Activated CD8-positive, alpha-beta memory T cell treated with anti-CD3 and anti-CD28 coated beads, Interleukin-2, amount 50 U/mL, for 4 hours (primary cell): ENCODE data around the gene LRRC37B.
"Not testable (repeated sequence)": the region's sequence is repeated elsewhere in the genome, so short reads cannot be mapped to it uniquely, and the experiment has no call there.

Experiments used
- DNase-seq: peaks from one replicate; pipeline ENCODE4 v3.0.0-alpha.2; 2020

Gene LRRC37B

DNA sequence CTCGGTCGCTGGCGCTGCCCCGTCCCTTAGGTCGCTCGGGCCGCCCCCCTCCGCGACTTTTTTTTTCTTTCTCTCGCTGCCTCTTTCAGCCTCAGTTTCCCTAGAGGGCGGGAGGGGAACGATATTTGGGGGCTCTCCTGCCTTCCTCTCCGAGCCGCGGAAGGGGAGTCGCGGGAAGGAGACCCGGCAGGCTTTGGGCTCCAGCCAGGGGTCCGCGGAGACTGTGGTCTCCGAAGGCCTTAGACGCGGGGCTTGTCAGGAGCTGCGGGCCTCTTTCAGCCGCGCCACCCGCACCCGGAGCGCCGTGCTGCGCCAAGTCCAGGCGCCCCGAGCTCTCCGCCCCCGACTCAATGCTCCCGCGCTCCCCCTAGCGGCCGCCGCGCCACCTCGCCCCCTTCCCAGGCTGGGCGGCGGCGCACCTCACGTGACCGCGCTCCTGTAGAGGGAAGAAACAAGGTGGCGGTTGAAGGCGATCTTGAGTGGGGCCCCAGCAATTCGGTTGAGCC, at the start of gene LRRC37B:
Gene LRRC37B (plus strand): TSS at position 427 of the 506 bp plus-strand sequence. CDS start 14,010 bp downstream, outside the sequence.
- DNase-seq, result peak; percentile 92

DNA sequence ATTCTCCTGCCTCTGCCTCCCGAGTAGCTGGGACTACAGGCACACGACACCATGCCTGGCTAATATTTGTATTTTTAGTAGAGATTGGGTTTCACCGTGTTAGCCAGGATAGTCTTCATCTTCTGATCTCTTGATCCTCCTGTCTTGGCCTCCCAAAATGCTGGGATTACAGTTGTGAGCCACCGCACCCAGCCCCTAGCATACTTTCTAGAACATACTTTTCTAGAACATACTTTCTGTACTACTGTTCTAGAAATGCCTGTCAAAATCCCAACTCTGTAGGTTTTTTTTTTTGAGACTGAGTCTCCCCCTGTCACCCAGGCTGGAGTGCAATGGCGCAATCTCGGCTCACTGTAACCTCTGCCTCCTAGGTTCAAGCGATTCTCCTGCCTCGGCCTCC, 43.1 kb upstream of the LRRC37B start:
- not testable (repeated sequence) for DNase-seq

DNA sequence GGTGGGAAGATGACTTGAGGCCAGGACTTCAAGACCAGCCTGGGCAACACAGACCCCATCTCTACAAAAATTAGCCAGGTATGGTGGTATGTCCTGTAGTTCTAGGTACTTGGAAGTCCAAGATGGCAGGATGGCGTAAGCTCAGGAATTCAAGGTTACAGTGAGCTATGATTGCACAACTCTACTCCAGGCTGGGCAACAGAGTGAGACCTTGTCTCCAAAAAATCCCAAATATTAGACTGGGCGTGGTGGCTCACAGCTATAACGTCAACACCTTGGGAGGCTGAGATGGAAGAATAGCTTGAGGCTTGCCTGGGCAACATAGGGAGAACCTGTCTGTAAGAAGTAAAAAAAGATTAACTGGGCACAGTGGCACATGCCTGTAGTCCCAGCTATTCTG, 39.5 kb upstream of the LRRC37B start:
- DNase-seq, result no peak

DNA sequence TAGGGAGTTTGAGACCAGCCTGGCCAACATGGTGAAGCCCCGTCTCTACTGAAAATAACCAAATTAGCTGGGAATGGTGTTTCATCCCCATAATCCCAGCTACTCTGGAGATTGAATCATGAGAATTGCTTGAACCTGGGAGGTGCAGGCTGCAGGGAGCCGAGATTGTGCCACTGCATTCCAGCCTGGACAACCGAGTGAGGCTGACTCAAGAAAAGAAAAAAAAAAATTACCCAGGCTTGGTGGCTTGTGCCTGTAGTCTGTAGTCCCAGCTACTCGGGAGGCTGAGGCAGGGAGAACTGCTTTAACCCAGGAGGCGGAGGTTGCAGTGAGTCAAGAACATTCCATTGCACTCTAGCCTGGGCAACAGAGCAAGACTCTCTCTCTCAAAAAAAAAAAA, 36.8 kb upstream of the LRRC37B start:
- not testable (repeated sequence) for DNase-seq

DNA sequence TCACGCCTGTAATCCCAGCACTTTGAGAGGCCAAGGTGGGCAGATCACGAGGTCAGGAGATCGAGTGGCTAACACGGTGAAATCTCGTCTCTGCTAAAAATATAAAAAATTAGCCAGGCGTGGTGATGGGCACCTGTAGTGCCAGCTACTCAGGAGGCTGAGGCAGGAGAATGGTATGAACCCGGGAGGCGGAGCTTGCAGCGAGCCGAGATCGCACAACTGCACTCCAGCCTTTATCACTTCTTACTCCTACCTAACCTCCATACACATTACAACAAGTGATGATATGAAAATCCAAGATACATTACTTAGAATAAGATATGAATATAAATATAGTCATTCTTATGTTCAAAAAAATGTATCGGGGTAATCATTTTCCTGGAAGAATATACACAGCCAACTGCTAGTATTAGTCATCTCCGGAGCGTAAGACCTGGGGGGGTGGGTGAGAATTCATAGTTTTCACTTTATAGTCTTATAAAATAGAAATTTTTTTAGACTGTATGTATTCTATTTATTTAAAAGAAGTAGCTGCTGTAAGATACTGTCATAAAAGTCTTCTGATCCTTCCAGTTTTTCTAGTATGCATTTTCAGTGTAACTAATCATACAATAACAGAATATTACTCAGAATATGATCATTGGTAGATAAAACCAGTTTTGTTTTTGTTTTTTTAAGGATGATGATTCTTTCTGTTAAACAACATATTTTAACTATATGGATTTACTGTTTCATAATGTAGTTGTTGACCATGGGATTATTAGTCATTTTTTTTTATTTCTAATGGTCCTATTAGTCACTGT, 32.7 kb upstream of the LRRC37B start:
- not testable (repeated sequence) for DNase-seq

DNA sequence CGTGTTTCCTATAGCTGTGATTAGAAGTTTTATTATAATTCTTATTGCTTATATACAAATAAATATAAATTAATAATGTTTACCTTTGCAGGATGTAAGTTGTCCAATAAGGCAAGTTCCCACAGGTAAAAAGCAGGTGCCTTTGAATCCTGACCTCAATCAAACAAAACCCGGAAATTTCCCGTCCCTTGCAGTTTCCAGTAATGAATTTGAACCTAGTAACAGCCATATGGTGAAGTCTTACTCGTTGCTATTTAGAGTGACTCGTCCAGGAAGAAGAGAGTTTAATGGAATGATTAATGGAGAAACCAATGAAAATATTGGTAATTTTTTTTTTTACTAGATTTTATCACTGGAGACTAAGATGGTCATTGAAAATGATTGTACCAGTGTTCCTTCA, 31.8 kb upstream of the LRRC37B start:
- DNase-seq, result not testable (repeated sequence)

DNA sequence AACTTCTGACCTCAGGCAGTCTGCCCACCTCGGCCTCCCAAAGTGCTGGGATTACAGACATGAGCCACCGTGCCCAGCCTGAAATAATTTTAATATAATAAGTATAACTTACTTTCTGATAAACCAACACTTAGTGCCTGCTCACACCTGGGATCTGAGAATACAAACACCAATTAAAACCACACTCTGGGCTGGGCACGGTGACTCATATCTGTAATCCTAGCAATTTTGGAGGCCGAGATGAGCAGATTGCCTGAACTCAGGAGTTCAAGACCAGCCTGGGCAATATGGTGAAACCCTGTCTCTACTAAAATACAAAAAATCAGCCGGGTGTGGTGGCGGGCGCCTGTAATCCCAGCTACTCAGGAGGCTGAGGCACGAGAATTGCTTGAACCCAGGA, 15.4 kb upstream of the LRRC37B start:
- not testable (repeated sequence) for DNase-seq

DNA sequence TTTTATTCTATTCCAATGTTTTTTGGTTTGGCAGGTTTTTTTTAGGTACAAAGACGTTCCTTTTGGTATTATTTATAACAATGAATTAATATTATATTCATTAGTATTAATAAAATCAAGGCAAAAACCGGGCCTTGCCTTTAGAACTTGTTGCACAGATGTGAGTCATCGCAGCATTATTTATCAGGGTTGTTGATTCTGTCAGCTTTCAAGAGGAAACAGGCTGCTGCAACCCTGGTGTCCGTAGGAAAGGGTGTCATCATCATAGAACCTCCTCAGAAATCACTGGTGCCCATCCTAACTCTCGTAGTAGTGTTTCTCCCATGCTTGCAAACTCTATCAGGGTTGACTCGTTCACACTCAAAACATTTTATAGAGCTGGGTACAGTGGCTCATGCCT, 10.2 kb upstream of the LRRC37B start:
- DNase-seq, result no peak

DNA sequence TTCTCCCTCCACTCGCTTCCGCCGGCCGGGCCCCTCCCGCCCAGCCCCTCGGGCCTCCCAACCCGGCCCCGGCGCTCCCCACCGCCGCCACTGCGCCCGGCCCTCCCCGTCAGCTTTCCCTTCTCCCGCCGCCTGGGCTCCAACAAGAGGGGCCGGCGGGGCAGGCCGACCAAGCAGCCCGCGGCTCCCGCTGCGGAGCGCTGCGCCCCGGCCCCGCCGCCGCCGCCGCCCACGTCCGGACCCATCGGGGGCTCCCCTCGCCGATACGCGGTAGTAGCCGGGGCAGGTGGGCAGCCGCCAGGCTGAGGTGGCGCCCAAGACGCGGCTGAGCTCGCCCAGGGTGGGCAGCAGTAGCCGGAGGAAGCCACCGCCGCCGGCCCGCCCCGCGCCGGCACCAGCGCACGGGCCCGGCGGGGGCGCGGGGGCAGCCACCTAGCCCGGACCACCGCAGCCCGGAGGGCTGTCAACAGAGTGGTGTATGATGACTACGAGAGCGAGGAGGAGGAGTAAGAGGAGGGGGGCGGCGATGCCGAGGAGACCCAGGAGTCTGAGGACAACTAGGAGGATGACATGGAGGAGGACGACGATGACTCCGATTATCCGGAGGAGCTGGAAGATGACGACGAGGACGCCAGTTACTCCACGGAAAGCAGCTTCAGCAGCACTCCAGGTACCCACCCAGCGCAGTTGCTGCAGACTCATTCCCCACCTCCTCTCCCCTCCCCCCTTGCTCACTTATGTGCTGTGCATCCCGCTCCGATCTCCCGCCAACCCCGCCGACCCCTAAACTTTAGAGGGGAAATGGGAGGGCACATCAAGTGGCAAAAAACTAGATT, 498 bp downstream of the LRRC37B start:
- peak; percentile 36 for DNase-seq

DNA sequence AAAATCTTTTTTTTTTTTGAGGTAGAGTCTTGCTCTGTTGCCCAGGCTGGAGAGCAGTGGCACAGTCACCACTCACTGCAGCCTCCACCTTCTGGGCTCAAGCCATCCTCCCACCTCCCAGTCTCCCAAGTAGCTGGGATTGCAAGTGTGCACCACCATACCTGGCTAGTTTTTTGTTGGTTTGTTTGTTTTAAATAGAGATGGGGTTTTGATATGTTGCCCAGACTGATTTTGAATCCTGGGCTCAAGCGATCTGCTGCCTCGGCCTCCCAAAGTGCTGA, 2.0 kb downstream of the LRRC37B start:
- DNase-seq, result no peak

DNA sequence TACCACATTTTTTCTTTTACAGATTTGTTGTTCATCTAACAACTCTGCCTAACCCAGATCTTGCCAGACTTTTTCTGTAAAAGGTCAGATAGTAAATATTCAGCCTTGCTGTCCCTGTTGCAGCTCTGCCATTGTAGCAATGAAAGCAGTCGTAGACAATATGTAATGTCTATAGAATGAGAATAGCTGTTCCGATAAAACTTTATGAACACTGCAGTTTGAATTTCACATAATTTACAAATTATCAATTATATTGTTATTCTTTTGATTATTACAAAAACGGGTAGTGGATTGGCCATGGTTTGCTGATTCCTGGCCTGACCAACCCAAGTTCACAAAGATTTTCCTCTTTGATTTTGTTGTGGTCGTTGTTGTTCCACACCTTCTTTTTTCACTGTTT, 2.9 kb downstream of the LRRC37B start:
- no peak for DNase-seq

DNA sequence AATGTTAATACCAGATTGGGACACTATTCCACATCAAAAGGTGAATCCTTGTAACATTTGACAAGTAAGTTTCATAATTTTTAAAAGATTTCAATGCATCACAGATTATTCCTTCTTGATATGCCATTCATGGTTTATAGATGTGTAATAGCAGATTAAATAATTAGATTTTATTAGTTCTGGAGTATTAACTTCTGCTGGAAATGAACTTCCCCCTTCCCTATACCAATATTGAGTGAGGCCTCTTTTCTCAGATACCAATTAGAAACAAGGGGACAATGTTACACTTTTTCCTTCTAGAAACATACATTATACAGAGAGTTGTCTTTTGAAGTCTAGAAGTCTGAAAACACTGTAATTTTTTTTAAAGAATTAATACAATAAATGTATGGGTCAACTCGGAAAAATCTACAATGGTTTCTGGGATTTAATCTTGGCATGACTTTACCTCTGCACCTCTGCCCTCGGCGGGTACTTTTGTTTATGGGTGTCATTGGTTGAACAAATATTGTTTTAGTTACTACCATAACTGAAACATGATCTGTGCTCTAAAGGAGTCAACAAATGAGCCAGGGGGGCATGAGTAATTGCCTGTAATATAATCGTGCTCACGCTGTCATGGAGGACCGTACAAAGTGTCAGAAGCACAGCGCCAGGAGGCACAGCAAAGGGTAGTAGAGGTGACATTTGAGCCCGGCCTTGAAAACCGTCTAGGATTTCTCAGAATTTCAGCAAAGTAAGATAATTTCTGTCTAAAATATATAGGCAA, 8.2 kb downstream of the LRRC37B start:
- DNase-seq, result no peak

DNA sequence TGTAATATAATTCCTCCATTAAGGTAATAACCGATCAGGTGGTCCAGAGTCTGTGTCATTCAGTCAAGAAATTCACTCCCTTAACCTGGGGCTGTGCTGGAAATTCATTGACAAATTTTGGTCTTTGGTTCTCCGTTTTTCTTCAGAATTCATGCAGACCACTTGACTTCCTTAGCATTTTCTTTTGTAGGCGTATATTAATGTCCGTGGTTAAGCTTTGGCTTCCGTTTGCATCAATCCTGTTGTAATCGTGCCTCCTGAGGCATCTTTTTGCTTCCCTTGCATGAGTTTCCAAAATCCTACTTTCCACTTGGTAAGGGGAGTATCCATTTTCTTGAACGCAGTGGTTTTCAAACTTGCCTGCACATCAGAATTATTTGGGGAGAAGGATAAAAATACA, 9.0 kb downstream of the LRRC37B start:
- DNase-seq, result no peak

DNA sequence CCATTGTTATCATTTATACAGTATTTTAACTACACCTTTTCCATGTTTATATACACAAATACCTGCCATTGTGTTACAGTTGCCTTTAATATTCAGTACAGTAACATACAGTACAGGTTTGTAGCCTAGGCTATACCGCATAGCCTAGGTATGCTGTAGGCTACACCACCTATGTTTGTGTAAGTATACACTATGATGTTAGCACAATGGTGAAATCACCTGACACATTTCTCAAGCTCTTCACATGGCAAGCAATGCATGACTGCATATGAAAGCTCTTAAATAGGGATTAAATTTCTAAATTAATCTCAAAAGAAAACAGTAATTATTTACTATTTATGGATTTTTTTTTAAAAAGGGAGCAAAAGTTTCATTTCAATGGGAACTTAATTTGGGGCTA, 12.0 kb downstream of the LRRC37B start:
- DNase-seq, result no peak

DNA sequence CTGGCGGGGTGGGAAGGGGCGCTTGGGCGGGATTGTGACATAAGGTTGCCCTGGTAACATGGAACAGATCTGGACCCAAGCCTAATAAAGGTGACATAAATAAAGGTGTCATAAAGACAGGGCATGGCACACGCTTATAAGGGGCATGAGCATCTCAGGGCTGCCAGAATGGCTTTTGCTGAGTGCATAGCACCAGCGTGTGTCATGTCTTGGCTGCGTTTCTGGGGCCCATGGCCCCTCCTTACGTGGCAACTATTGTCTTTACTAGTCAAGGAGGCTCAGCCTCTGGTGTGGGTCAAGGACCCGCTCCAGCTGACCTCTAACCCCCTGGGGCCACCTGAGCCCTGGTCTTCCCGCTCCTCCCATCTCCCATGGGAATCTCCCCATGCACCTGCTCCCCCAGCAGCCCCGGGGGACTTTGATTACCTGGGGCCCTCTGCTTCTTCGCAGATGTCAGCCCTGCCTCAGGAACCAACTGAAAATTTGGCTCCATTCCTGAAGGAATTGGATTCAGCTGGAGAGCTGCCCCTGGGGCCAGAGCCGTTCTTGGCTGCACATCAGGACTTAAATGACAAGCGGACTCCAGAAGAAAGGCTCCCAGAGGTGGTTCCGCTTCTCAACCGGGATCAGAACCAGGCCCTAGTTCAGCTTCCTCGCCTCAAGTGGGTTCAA, 13.9 kb downstream of the LRRC37B start:
- no peak for DNase-seq

DNA sequence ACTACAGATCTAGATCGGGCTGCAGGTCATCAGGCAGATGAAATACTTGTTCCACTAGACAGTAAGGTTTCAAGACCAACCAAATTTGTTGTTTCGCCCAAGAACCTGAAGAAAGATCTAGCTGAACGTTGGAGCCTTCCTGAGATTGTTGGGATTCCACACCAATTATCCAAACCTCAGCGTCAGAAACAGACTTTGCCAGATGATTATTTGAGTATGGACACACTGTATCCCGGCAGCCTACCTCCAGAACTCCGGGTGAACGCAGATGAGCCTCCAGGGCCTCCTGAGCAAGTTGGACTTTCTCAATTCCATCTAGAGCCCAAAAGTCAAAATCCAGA, 14.4 kb downstream of the LRRC37B start:
- DNase-seq, result no peak

DNA sequence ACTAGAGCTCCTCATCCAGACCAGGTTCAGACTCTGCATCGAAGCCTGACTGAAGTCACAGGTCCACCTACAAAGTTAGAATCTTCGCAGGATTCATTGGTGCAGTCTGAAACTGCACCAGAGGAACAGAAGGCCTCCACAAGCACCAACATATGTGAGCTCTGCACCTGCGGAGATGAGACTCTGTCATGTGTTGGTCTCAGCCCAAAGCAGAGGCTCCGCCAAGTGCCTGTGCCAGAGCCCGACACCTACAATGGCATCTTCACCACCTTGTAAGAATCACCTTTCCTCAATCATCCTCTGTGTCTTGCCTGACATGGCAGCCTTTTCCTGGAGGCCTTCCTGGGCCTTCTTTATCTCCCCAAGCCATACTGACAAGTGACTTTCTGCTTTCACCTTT, 15.4 kb downstream of the LRRC37B start:
- DNase-seq, result not testable (repeated sequence)

DNA sequence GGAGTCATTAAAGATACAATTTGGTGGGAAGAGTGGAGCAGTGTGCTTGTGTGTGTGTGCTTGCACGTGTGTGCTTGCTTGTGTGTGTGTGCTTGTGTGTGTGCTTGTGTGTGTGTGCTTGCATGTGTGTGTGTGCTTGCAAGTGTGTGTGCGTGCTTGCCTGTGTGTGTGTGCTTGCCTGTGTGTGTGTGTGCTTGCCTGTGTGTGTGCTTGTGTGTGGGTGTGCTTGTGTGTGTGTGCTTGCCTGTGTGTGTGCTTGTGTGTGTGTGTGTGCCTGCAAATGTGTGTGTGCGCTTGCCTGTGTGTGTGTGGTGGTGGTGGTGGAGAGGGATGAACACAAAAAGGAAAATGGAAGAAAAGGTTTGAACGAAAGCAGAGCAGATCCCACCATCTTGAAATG, 20.1 kb downstream of the LRRC37B start:
- DNase-seq, result not testable (repeated sequence)

DNA sequence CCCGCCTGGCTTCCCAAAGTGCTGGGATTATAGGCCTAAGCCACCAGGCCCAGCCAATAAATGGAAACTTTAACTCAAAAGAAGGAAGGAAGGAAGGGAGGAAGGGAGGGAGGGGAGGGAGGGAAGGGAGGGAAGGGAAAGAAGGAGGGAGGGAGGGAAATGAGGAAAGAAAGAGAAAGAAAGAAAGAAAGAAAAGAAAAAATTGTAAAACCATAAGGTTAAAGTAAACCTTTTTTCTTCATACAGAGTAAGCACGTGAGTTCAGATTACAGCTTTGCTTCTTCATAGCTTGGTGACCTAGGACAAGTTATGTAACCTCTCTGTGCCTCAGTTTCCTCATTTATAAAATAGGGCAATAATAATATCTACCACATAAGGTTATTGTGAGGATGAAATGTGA, 26.0 kb downstream of the LRRC37B start:
- DNase-seq, result no peak

DNA sequence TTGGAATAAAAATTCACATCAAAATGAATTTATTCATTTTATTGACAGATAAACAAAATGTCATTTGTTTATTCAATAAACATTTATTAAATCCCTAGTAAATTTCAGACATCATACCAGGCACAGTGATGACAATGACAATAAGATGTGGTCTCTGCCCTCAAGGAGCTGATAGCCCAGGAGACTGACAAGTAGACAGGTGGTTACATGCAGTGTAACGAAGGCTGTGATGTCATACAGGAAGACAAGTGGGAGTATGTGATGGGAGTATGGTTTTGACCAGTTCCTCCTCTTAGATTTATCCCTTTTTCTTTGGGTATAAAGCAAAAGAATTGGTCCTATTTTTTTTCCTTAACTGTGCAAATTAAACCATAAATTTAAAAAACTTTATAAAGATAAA, 26.6 kb downstream of the LRRC37B start:
- DNase-seq, result not testable (repeated sequence)

DNA sequence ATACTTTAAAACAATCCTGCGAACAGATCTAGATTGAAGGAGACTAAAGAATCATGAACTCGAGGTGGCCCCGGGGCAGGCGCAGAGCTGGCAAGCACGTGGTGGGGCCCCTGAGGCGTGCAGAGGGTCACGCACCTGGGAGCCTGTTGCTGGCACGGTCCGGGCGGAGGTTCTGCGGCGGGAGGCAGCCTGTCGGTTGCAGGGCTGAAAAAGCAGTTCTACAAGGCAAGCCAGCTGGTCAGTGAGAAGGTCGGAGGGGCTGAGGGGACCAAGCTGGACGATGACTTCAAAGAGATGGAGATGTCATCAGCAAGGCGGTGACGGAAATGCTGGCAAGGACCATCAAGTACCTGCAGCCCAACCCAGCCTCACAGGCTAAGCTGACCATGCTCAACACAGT, 33.1 kb downstream of the LRRC37B start:
- DNase-seq, result not testable (repeated sequence)

DNA sequence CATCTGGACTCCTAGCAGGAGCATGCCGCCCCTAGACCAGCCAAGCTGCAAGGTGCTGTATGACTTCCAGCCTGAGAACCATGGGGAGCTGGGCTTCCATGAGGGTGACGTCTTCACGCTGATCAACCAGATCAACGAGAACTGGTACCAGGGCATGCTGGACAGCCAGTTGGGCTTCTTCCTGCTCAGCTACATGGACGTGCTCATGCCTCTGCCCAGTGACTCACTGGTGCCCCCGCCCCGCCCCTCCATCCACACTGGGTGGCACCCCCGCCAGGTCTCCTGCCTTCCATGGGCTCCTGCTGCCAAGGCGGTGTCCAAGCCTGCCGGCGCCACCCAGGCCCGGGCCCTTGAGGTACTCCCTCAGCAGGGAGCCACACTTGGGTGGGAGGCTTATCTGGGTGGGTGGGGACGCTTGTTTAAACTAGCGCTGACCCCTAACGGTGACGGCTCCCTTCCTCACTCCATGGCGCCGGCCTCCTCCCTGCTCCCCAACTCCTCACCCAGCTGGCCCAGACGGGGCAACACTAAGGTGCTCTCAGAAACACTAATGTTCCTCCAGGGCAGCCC, 34.2 kb downstream of the LRRC37B start:
- not testable (repeated sequence) for DNase-seq
